Osteoblast (primary cell): ENCODE results near the gene DES. TPM values are rescaled to one million over a fixed set of nuclear protein-coding genes. Genes with fewer than 3 reads are reported as not detected.

Experiments used
- DNase-seq: peaks from one replicate; pipeline ENCODE4 v3.0.0; 2011; ENCODE audit warnings: low spot score, mixed read lengths; ENCODE audit not compliant: insufficient read length; ENCODE audit errors: missing footprints
- H2AFZ ChIP-seq: 2 replicates; pipeline ENCODE4 v1.6.0; 2011; ENCODE audit warnings: mild to moderate bottlenecking, low read length
- H3K27ac ChIP-seq: 2 replicates; pipeline ENCODE4 v1.5.1; 2011; ENCODE audit warnings: mild to moderate bottlenecking, low read depth, low read length, moderate library complexity
- H3K27me3 ChIP-seq: 2 replicates; pipeline ENCODE4 v1.6.0; 2012; ENCODE audit warnings: mild to moderate bottlenecking, control low read depth, inconsistent platforms, low read length, moderate library complexity; ENCODE audit not compliant: insufficient read depth
- H3K36me3 ChIP-seq: 2 replicates; pipeline ENCODE4 v1.5.1; 2011; ENCODE audit warnings: mild to moderate bottlenecking, low read length, control low read depth, moderate library complexity; ENCODE audit not compliant: insufficient read depth
- H3K4me1 ChIP-seq: 2 replicates; pipeline ENCODE4 v1.5.1; 2011; ENCODE audit warnings: mild to moderate bottlenecking, low read length, control low read depth, moderate library complexity; ENCODE audit not compliant: insufficient read depth
- H3K4me2 ChIP-seq: 2 replicates; pipeline ENCODE4 v1.6.0; 2011; ENCODE audit warnings: mild to moderate bottlenecking, low read length; ENCODE audit not compliant: insufficient read depth
- H3K4me3 ChIP-seq: fragments of 200-600 bp; sonication (generic); 3 replicates; pipeline ENCODE4 v1.5.1; 2012; ENCODE audit warnings: mild to moderate bottlenecking, low read length, inconsistent platforms; ENCODE audit not compliant: insufficient read depth
- H3K79me2 ChIP-seq: 2 replicates; pipeline ENCODE4 v1.6.0; 2012; ENCODE audit warnings: mild to moderate bottlenecking, low read length, control low read depth, inconsistent platforms; ENCODE audit not compliant: insufficient read depth
- H3K9me3 ChIP-seq: 2 replicates; pipeline ENCODE4 v1.5.1; 2011; ENCODE audit warnings: low read depth, low read length, control low read depth
- H4K20me1 ChIP-seq: 2 replicates; pipeline ENCODE4 v1.6.0; 2012; ENCODE audit warnings: mild to moderate bottlenecking, low read length, control low read depth; ENCODE audit not compliant: insufficient read depth
- CTCF ChIP-seq: IDR thresholded peaks from 2 replicates; pipeline ENCODE4 v1.5.1; 2011; ENCODE audit warnings: mild to moderate bottlenecking, low read depth, low read length, moderate library complexity; ENCODE audit errors: extremely low read depth
- total RNA-seq: library from RNA; depleted of rRNA; stranded (reverse); fragments of >200 nt; gene quantifications from 2 replicates; pipeline ENCODE4 v1.2.3, GENCODE V29; 2012

Gene DES
- total RNA-seq, 1 donor = 0.72 TPM

GRCh38 chr2:219409619-219410018 is 8.6 kb upstream of the DES start:
- H3K27ac ChIP-seq = no peak overlapping the region
- no peak overlapping the region for H3K4me2 ChIP-seq
- H2AFZ ChIP-seq = no peak overlapping the region
- H3K79me2 ChIP-seq = no peaks in the 10 kb centered on the region
- no peaks in the 10 kb centered on the region for H3K27me3 ChIP-seq
- DNase-seq = no peak
- H4K20me1 ChIP-seq = no peaks in the 10 kb centered on the region
- no peak for TF ChIP-seq CTCF
- H3K4me1 ChIP-seq = peaks cover 22% of the 10 kb centered on the region
- H3K36me3 ChIP-seq = no peaks in the 10 kb centered on the region
- peaks cover 3% of the 10 kb centered on the region for H3K9me3 ChIP-seq
- no peak overlapping the region for H3K4me3 ChIP-seq

- Histone ChIP-seq H3K4me1 (peaks cover 22% of the 10 kb centered on the region), H3K9me3 (peaks cover 3% of the 10 kb centered on the region), H2AFZ (no peak overlapping the region), H3K27me3 (no peaks in the 10 kb centered on the region), H3K27ac (no peak overlapping the region), H3K79me2 (no peaks in the 10 kb centered on the region), H4K20me1 (no peaks in the 10 kb centered on the region), H3K4me2 (no peak overlapping the region), H3K4me3 (no peak overlapping the region), H3K36me3 (no peaks in the 10 kb centered on the region)
- TF ChIP-seq CTCF = no peak
- DNase-seq = no peak
Measured at GRCh38 chr2:219410390-219410789, 7.8 kb upstream of the DES start.

GRCh38 chr2:219414857-219415256 is 3.3 kb upstream of the DES start:
- no peak overlapping the region for H2AFZ ChIP-seq
- no peak for TF ChIP-seq CTCF
- no peak overlapping the region for H3K4me2 ChIP-seq
- H3K4me1 ChIP-seq = peaks cover 5% of the 10 kb centered on the region
- peaks cover 3% of the 10 kb centered on the region for H3K9me3 ChIP-seq
- no peaks in the 10 kb centered on the region for H3K36me3 ChIP-seq
- H3K79me2 ChIP-seq = no peaks in the 10 kb centered on the region
- H3K27ac ChIP-seq = no peak overlapping the region
- H3K27me3 ChIP-seq = peaks cover 6% of the 10 kb centered on the region
- no peaks in the 10 kb centered on the region for H4K20me1 ChIP-seq
- DNase-seq = no peak
- no peak overlapping the region for H3K4me3 ChIP-seq

GRCh38 chr2:219415580-219416234 is 2.5 kb upstream of the DES start:
- Histone ChIP-seq H3K4me3 (no peak overlapping the region), H4K20me1 (no peaks in the 10 kb centered on the region), H3K27me3 (peaks cover 6% of the 10 kb centered on the region), H3K36me3 (no peaks in the 10 kb centered on the region), H3K4me1 (peaks cover 5% of the 10 kb centered on the region), H3K27ac (no peak overlapping the region), H3K9me3 (peaks cover 3% of the 10 kb centered on the region), H3K79me2 (no peaks in the 10 kb centered on the region), H3K4me2 (no peak overlapping the region), H2AFZ (no peak overlapping the region)
- TF ChIP-seq CTCF = no peak
- DNase-seq = peak; percentile 70
